ENCODE data around the gene VTCN1.

- TF ChIP-seq, protein P1, sequence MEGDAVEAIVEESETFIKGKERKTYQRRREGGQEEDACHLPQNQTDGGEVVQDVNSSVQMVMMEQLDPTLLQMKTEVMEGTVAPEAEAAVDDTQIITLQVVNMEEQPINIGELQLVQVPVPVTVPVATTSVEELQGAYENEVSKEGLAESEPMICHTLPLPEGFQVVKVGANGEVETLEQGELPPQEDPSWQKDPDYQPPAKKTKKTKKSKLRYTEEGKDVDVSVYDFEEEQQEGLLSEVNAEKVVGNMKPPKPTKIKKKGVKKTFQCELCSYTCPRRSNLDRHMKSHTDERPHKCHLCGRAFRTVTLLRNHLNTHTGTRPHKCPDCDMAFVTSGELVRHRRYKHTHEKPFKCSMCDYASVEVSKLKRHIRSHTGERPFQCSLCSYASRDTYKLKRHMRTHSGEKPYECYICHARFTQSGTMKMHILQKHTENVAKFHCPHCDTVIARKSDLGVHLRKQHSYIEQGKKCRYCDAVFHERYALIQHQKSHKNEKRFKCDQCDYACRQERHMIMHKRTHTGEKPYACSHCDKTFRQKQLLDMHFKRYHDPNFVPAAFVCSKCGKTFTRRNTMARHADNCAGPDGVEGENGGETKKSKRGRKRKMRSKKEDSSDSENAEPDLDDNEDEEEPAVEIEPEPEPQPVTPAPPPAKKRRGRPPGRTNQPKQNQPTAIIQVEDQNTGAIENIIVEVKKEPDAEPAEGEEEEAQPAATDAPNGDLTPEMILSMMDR (IDR thresholded peaks at IDR 0.05) = no peak
- TF ChIP-seq EP300 (IDR thresholded peaks at IDR 0.05) = no peak
These were observed 109.4 kb downstream of the VTCN1 start for GRCh38 chr1:117101334-117101733.
